Measurements from ENCODE around the gene NEU2. TPM values are rescaled to one million over a fixed set of nuclear protein-coding genes. Genes with fewer than 3 reads are reported as not detected.

The NEU2 gene
- total and polyA plus RNA-seq, 4 donors: not detected

DNA sequence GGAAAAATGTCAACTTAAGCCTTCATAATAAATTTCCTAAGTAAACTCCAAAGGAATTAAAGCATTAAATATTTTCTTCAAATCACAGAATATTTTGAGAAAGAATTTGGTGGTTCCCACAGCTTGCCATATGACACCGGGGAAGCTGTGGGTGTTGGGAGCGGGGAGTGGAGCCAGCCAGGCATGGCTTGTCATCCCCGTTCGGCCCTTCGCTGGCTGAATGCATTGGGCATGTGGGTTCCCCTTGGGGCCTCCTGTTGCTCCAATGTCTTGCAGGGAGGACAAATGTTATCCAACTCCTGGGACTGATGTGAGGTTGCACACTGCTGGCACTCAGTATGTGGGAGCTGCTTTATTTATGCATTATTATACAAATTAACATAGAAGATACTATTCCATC, 38.0 kb upstream of the NEU2 start (continued):
- TF ChIP-seq, protein P1, sequence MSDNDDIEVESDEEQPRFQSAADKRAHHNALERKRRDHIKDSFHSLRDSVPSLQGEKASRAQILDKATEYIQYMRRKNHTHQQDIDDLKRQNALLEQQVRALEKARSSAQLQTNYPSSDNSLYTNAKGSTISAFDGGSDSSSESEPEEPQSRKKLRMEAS (IDR thresholded peaks at IDR 0.05): no peak
- TF ChIP-seq RXRA (IDR thresholded peaks at IDR 0.05): no peak
- TF ChIP-seq FOXA2 (IDR thresholded peaks at IDR 0.05): no peak
- TF ChIP-seq, protein P2, sequence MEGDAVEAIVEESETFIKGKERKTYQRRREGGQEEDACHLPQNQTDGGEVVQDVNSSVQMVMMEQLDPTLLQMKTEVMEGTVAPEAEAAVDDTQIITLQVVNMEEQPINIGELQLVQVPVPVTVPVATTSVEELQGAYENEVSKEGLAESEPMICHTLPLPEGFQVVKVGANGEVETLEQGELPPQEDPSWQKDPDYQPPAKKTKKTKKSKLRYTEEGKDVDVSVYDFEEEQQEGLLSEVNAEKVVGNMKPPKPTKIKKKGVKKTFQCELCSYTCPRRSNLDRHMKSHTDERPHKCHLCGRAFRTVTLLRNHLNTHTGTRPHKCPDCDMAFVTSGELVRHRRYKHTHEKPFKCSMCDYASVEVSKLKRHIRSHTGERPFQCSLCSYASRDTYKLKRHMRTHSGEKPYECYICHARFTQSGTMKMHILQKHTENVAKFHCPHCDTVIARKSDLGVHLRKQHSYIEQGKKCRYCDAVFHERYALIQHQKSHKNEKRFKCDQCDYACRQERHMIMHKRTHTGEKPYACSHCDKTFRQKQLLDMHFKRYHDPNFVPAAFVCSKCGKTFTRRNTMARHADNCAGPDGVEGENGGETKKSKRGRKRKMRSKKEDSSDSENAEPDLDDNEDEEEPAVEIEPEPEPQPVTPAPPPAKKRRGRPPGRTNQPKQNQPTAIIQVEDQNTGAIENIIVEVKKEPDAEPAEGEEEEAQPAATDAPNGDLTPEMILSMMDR (IDR thresholded peaks at IDR 0.05; ENCODE audit: low read depth, low read length, missing input control): no peak
- no peak for TF ChIP-seq HNF4A (conservative IDR thresholded peaks at IDR 0.05)
- TF ChIP-seq SP1 (IDR thresholded peaks at IDR 0.05): no peak

GRCh38 chr2:232997749-232998665, 34.5 kb upstream of the NEU2 start:
- H3K4me3 ChIP-seq (ENCODE audit: low read depth in 1 of 3, low read length in 3 of 3): no peak overlapping the region
- H3K36me3 ChIP-seq (ENCODE audit: control insufficient read depth in 4 of 4, insufficient read depth in 3 of 4, low read depth in 1 of 4, low read length in 3 of 4): no peaks in the 10 kb centered on the region
- WGBS: 91% methylated on average over 18 of the region's 18 CpGs
- no peak overlapping the region for H3K9ac ChIP-seq (ENCODE audit: low read depth in 1 of 2, low read length in 2 of 2)
- H3K4me1 ChIP-seq (ENCODE audit: control insufficient read depth in 4 of 4, insufficient read depth in 4 of 4, low read length in 3 of 4): no peaks in the 10 kb centered on the region
- H3K27me3 ChIP-seq (ENCODE audit: control insufficient read depth in 4 of 4, insufficient read depth in 4 of 4, low read length in 3 of 4): no peaks in the 10 kb centered on the region
- no peaks in the 10 kb centered on the region for H3K9me3 ChIP-seq (ENCODE audit: control insufficient read depth in 4 of 4, low read length in 3 of 4)
- H3K27ac ChIP-seq (ENCODE audit: low read depth in 1 of 2, low read length in 2 of 2): no peak overlapping the region
- no peak for TF ChIP-seq RXRA (IDR thresholded peaks at IDR 0.05)
- TF ChIP-seq RAD21 (IDR thresholded peaks at IDR 0.05): no peak
- TF ChIP-seq EGR1 (IDR thresholded peaks at IDR 0.05; ENCODE audit: low read depth in 2 of 2): no peak
- no peak for TF ChIP-seq SP1 (IDR thresholded peaks at IDR 0.05)
- no peak for TF ChIP-seq ZBTB33 (IDR thresholded peaks at IDR 0.05)
- TF ChIP-seq, protein P1 (IDR thresholded peaks at IDR 0.05): no peak
- TF ChIP-seq JUND (IDR thresholded peaks at IDR 0.05): no peak
- TF ChIP-seq ATF3 (IDR thresholded peaks at IDR 0.05): no peak
- no peak for TF ChIP-seq FOXA2 (IDR thresholded peaks at IDR 0.05)
- no peak for TF ChIP-seq HNF4G (IDR thresholded peaks at IDR 0.05)
- TF ChIP-seq HNF4A (conservative IDR thresholded peaks at IDR 0.05): no peak
- TF ChIP-seq NR2F2 (IDR thresholded peaks at IDR 0.05): no peak
- TF ChIP-seq YY1 (IDR thresholded peaks at IDR 0.05): no peak
- TF ChIP-seq TAF1 (conservative IDR thresholded peaks at IDR 0.05): no peak
- TF ChIP-seq, protein P2 (IDR thresholded peaks at IDR 0.05; ENCODE audit: low read depth, low read length, missing input control): no peak
- TF ChIP-seq GABPA (IDR thresholded peaks at IDR 0.05 in 1 of 2, conservative IDR thresholded peaks at IDR 0.05 in 1 of 2): no peak
- TF ChIP-seq REST (IDR thresholded peaks at IDR 0.05): no peak
- TF ChIP-seq FOXA1 (IDR thresholded peaks at IDR 0.05): no peak
- no peak for DNase-seq (ENCODE audit: low spot score)
